K562 (cell line): ENCODE measurements around the gene ARIH1.
"Not testable (repeated sequence)": the region's sequence is repeated elsewhere in the genome, so short reads cannot be mapped to it uniquely, and the experiment has no call there.

Experiments
- ATF4 ChIP-seq: fragments of 450-650 bp; formaldehyde crosslinking; IDR thresholded peaks from 2 replicates; pipeline ENCODE4 v1.4.0; 2022; ENCODE audit warnings: mild to moderate bottlenecking, moderate library complexity
- CHD7 ChIP-seq: fragments of 200-600 bp; sonication (generic); IDR thresholded peaks from one replicate; pipeline ENCODE4 v1.6.1; 2012; ENCODE audit warnings: mild to moderate bottlenecking, low read depth, low read length, inconsistent platforms
- CTCF ChIP-seq, 3 experiments: IDR thresholded peaks in 2 of 3; conservative IDR thresholded peaks in 1 of 3; 2 replicates each; pipeline ENCODE4 v1.5.1; 2011 to 2012; ENCODE audit warnings: low read length in 3 of 3, mild to moderate bottlenecking in 3 of 3, control low read depth in 2 of 3, improper control_type of control experiment in 1 of 3, inconsistent platforms in 1 of 3, low read depth in 1 of 3, mixed read lengths in 1 of 3, moderate library complexity in 1 of 3; ENCODE audit not compliant: insufficient read depth in 2 of 3
- FOXJ3 ChIP-seq: sonication (generic); formaldehyde crosslinking; IDR thresholded peaks from 2 replicates; pipeline ENCODE4 v1.4.0; 2020; ENCODE audit warnings: mild to moderate bottlenecking, missing genetic modification reagents
- ZNF143 ChIP-seq: sonication (generic); formaldehyde crosslinking; IDR thresholded peaks from 2 replicates; pipeline ENCODE4 v1.9.0; 2022; ENCODE audit warnings: mild to moderate bottlenecking, missing genetic modification reagents

DNA sequence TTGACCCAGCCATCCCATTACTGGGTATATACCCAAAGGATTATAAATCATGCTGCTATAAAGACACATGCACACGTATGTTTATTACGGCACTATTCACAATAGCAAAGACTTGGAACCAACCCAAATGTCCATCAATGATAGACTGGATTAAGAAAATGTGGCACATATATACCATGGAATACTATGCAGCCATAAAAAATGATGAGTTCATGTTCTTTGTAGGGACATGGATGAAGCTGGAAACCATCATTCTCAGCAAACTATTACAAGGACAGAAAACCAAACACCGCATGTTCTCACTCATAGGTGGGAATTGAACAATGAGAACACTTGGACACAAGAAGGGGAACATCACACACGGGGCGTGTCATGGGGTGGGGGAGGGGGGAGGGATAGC, 31.3 kb upstream of the ARIH1 start:
- not testable (repeated sequence) for TF ChIP-seq ATF4 (CRISPR knock-in tag); CHD7; CTCF (IDR thresholded peaks at IDR 0.05 in 2 of 3, conservative IDR thresholded peaks at IDR 0.05 in 1 of 3; ENCODE audit: insufficient read depth in 2 of 3, low read depth in 1 of 3, low read length in 3 of 3); FOXJ3 (CRISPR knock-in tag); ZNF143 (CRISPR knock-in tag)
